GM13976 (cell line): ENCODE results near the gene DNMT3A.

ENCODE experiments used
- DNase-seq: peaks from one replicate; pipeline ENCODE4 v3.0.0; 2012; ENCODE audit warnings: low spot score
- CTCF ChIP-seq: IDR thresholded peaks from 2 replicates; pipeline ENCODE4 v1.5.1; 2012; ENCODE audit warnings: borderline replicate concordance, mild to moderate bottlenecking; ENCODE audit not compliant: insufficient read depth; ENCODE audit errors: extremely low read depth, missing control alignments, control extremely low read depth
- in situ Hi-C: fragments of 300-500 bp; cut with MboI; formaldehyde crosslinking; loops from one replicate; pipeline ENCODE4 v1.12.0; 2022; ENCODE audit warnings: low sequenced_read_pairs, mixed read lengths, inconsistent platforms; ENCODE audit not compliant: unreplicated experiment

DNMT3A gene

GRCh38 chr2:25222477-25223121 lies 119.1 kb downstream of the DNMT3A start:
- no peak for TF ChIP-seq CTCF
- in situ Hi-C loops, result no loop called here
- DNase-seq, result no peak

- TF ChIP-seq CTCF, result no peak
- in situ Hi-C loops, result no loop called here
These were observed 120.1 kb downstream of the DNMT3A start for GRCh38 chr2:25221579-25221978.

GRCh38 chr2:25220313-25220712 lies 121.4 kb downstream of the DNMT3A start:
- in situ Hi-C loops, result no loop called here
- no peak for TF ChIP-seq CTCF
- no peak for DNase-seq

More at GRCh38 chr2:25221579-25221978, 120.1 kb downstream of the DNMT3A start:
- DNase-seq, result no peak

- in situ Hi-C loops, result no loop called here
- no peak for TF ChIP-seq CTCF
- no peak for DNase-seq
These were observed 122.1 kb downstream of the DNMT3A start for GRCh38 chr2:25219621-25220020.

GRCh38 chr2:25218100-25218499 lies 123.6 kb downstream of the DNMT3A start:
- TF ChIP-seq CTCF, result no peak
- DNase-seq, result no peak
- in situ Hi-C loops, result no loop called here

- in situ Hi-C loops, result no loop called here
- no peak for TF ChIP-seq CTCF
- DNase-seq, result peak; percentile 88
These were observed 125.6 kb downstream of the DNMT3A start for GRCh38 chr2:25215948-25216679.
